GM19328 (cell line): ENCODE results near the gene TCP11X2.
"Not testable (repeated sequence)": the region's sequence is repeated elsewhere in the genome, so short reads cannot be mapped to it uniquely, and the experiment has no call there.

Experiments
- ATAC-seq: cut with Tn5 transposase; IDR thresholded peaks from one replicate; pipeline ENCODE4 v1.9.1; 2021; ENCODE audit warnings: mild to moderate bottlenecking, moderate library complexity; ENCODE audit not compliant: unreplicated experiment

TCP11X2 gene

DNA sequence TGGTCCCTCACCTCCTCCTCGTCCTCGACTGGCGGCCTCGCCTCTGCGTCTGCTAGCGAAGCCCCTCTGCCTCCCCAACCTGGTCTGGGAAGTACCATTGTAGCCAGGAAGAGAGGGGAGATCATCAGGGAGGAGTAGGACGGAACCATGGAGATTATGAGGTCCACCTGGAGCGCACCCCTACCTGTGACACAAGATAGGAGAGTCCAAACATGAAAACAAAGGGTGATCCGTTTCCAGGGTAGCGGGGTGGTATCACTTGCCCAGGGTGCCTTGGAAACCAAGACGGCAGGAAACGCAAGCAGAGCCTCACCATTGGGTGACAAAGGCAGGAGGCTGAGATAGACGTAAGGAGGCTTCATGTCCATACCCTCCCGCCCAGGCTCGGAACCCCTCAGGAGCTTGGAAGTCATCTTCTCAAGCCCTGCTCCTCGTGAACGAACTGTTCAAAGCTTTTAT is at the start of gene TCP11X2:
TCP11X2 (minus strand) TSS at position 51 of the 459 bp plus-strand sequence.
- not testable (repeated sequence) for ATAC-seq

DNA sequence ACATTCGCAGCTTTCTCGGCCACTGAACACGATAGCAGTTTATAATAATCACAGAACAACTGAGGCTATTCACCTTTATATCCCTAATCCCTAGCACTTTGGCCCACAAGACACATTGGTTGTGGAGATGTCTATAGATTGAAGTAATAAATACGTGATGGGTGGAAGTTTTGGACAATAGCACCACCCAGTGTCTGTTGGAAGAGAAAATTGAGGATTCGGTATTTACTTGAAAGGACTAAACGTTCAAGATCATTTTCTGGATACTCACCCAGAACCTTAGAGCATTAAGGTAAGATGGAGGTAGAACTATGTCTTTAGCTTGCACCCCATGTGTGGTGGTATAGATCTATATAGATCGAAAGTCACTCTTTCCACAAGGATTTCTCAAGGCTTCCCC is 45.7 kb upstream of the TCP11X2 start:
- no peak for ATAC-seq

GRCh38 chrX:102515975-102516941 is 44.6 kb upstream of the TCP11X2 start, which contains the start of gene TMSB15A:
Gene TMSB15A, minus strand, starts transcription at chrX:102516739.
- peak; percentile 83 for ATAC-seq

GRCh38 chrX:102514536-102514935 is 42.9 kb upstream of the TCP11X2 start:
- ATAC-seq = no peak

- no peak for ATAC-seq
These were observed 27.1 kb upstream of the TCP11X2 start for GRCh38 chrX:102498732-102499131.

DNA sequence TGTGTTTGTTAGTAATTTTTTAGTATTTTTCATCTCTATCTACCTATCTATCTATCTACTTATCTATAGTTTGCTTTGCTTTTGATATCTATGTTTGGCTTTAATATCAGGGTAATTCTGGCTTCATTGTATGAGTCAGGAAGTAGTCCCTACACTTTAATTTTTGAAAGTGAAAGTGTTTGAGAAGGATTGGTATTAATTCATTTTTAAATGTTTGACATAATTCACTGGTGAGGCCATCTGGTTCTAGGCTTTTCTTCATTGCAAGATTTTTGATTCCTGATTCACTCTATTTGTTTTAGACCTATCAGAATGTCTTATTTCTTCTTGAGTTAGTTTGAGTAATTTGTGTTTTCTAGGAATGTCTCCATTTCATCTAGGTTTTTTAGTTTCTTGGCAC is 20.2 kb upstream of the TCP11X2 start:
- ATAC-seq = no peak

- not testable (repeated sequence) for ATAC-seq
These were observed 7.2 kb upstream of the TCP11X2 start for GRCh38 chrX:102478765-102479164.

GRCh38 chrX:102470215-102470614 is 1.4 kb downstream of the TCP11X2 start:
- ATAC-seq = not testable (repeated sequence)

DNA sequence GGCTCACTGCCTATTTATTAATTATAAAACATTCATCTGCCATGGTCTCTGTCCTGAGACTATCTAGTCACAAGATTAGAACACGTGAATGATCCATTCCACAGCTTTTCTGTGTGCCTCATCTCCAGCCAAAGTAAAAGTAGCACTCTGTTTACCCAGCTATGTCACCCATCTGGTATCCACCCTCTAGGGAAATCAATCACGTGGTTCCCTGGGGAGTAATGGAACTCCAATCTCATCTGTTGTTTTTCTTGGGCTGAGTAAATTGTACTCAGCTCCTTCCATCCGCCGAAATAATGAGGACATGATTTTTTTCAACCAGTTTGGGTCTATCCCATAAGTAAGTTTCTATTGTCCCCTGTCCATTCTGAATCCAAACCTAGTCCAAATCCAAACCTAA is 13.0 kb downstream of the TCP11X2 start:
- not testable (repeated sequence) for ATAC-seq

DNA sequence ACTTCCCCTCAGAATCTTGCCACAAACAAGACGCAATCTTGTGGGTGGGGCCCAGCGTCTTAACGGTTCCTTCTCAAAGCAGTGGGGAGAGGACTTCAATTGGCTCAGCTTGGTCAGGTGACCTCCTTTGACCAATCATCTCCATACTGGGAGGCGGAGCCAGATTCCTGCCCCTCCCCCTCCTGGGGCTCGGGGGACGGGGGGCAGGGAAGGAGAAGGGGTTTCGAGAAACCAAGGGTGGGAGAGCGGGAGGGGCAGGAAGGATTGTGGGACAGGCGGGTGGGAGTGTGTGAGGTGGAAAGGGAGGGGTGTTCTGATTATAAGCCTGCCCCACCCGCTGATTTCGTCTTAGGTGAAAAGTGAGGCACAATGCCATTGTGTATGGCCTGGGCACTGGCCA is 31.7 kb downstream of the TCP11X2 start, which contains the start of gene NXF2B:
NXF2B (minus strand) TSS at position 101 of the 400 bp plus-strand sequence. CDS start 59,972 bp downstream, outside the sequence.
- ATAC-seq = not testable (repeated sequence)

GRCh38 chrX:102414493-102414892 is 57.1 kb downstream of the TCP11X2 start:
- not testable (repeated sequence) for ATAC-seq
